ENCODE measurements around the gene ANXA5. TPM values are rescaled to one million over a fixed set of nuclear protein-coding genes. Genes with fewer than 3 reads are reported as not detected.
A peak's percentile ranks its signal among the peaks of the same experiment; 100 is the strongest.

The ANXA5 gene
- total and polyA plus RNA-seq, 9 of the 15 experiments (the other 6 are each of a cell fraction or from before 2014, with no cell fraction given): 49.9 to 131 (median 84.5) TPM

GRCh38 chr4:121656269-121656641, 40.5 kb downstream of the ANXA5 start (continued):
- TF ChIP-seq ZNF592 (IDR thresholded peaks at IDR 0.05) (no peak), RAD21 (CRISPR knock-in tag; conservative IDR thresholded peaks at IDR 0.05 in 1 of 2, IDR thresholded peaks at IDR 0.05 in 1 of 2) (peak; percentile 67 to 68), ZNF518B (CRISPR knock-in tag; IDR thresholded peaks at IDR 0.05) (no peak), ZBTB40 (IDR thresholded peaks at IDR 0.05) (no peak), ZBTB40 (CRISPR knock-in tag; IDR thresholded peaks at IDR 0.05) (no peak), KDM1A (IDR thresholded peaks at IDR 0.05) (peak in 1 of 2 experiments; percentile 82; a peak in 2 of 4 replicates), MED1 (CRISPR knock-in tag; IDR thresholded peaks at IDR 0.05; ENCODE audit: borderline replicate concordance) (no peak), MTA3 (IDR thresholded peaks at IDR 0.05; ENCODE audit: borderline replicate concordance) (no peak), CXXC5 (CRISPR knock-in tag; IDR thresholded peaks at IDR 0.05) (peak; percentile 58), SMARCA5 (IDR thresholded peaks at IDR 0.05) (0 out of 2 replicates have a peak, but pooled peaks have one; percentile 40), ZBTB17 (CRISPR knock-in tag; IDR thresholded peaks at IDR 0.05) (no peak), PTTG1 (tag; IDR thresholded peaks at IDR 0.05; ENCODE audit: low read depth) (no peak)
